Activated CD4-positive, alpha-beta T cell treated with anti-CD3 and anti-CD28 coated beads, Interleukin-2, amount 50 U/mL, for 24 hours (primary cell): Measurements from ENCODE around the gene SGMS1.
"Not testable (repeated sequence)": the region's sequence is repeated elsewhere in the genome, so short reads cannot be mapped to it uniquely, and the experiment has no call there.

ENCODE experiments used
- DNase-seq, 2 donors: peaks; one replicate each; pipeline ENCODE4 v3.0.0-alpha.2; 2020; ENCODE audit warnings: low read depth in 1 of 2, low spot score in 1 of 2

The SGMS1 gene

GRCh38 chr10:50623663-50624412, at the start of gene SGMS1:
Gene SGMS1 (minus strand): TSS chr10:50623956. CDS start chr10:50344114, 279,842 bp downstream.
- DNase-seq: peak; percentile 68 to 70

DNA sequence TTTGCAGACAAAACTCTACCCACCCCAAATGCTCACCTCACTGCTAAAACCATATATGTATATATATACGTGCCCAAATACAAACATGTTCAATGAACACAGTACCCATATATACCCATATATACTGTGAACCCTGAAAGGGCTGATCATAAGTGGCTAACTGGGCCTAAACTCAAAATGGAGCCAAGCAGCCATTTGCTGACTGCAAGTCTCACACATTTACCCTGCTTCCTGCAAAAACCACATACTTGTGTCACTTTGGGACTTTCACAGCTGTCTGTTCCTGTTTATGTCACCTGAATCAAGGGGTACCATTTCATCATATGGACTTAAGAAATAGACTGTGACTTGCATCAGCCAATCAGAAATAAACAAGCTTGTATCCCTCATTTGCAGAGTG, 48.4 kb upstream of the SGMS1 start:
- DNase-seq: not testable (repeated sequence)

GRCh38 chr10:50671645-50672044, 47.9 kb upstream of the SGMS1 start:
- DNase-seq: not testable (repeated sequence)

DNA sequence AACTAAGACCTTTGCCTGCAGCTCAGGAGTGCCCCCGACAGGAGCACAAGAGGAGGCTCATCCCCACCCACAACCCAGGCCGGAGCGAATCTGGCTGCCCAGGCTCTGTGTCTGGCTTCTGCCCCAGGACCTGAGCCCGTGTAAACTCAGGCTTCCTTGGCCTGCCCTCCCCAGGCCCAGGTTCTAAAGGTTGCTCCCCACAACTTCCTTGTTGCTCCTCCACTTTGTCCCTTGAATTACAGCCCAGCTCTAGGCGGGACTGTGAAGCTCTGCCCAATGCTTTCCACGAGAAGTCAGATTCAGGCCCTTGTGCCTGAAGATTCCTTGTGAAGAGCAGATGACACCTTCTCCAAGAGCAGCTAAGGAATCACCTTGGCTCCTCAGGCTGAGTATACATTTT, 46.2 kb upstream of the SGMS1 start:
- not testable (repeated sequence) for DNase-seq

GRCh38 chr10:50667353-50667752, 43.6 kb upstream of the SGMS1 start:
- not testable (repeated sequence) for DNase-seq

- DNase-seq: not testable (repeated sequence)
Measured at GRCh38 chr10:50662420-50662819, 38.7 kb upstream of the SGMS1 start.

DNA sequence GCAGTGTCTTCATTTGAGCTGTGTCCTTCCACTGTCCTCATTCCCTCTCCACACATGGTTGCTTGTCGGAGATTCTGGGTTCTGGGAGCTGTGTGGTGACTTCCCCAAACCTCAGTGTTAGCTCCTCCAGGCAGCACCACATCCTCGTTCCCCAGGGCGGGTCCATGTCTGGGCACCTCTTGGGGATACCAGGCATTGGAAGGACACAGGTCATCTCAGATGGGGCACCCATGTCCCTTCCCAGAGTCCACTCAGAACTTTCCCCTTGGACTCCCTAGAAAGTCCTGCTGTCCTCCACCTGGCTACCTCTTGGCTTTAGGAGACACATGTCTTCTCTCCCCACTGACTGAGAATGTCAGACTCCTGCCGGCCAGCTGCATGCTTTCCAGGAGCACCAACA, 37.8 kb upstream of the SGMS1 start:
- DNase-seq: not testable (repeated sequence)

- peak; percentile 17 to 26 for DNase-seq
Measured at GRCh38 chr10:50659865-50660730, 36.3 kb upstream of the SGMS1 start.

DNA sequence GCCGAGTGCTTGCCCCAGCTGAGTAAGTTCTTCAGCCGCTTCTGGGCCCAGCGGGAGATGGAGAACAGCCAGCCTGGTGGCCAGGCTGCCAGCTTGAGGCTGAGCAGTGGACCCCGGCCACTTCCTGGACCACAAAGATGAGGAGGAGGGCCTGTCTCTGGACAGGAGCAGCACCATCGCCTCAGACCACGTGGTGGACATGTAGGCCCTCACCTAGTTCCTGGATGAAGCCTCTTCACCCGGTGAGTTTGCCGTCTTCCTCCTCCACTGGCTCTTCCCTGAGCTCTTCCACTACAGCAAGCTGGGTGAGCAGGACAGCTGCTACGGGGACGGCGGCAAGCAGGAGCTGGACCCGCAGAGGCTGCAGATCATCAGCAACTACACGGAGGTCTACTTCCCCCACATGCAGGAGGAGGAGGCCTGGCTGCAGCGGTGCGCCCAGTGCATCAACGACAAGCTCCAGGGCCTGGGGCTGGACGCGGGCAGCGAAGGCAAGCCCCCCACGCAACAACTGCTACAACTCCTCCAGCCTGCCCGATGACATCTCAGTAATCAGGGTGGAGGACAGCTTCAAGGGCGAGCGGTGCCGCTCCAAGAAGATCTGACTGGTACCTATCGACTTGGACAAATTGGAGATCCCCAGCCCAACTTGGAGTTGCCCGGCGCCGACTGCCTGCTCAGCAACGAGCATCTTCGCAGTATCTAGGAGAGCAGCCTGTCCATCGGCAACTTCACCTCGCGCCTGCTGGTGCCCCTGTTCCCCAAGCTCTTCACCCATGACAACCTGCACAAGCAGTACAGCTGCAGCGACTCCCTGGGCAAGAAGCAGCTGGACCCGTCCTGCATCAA, 35.5 kb upstream of the SGMS1 start:
- DNase-seq: not testable (repeated sequence)

DNA sequence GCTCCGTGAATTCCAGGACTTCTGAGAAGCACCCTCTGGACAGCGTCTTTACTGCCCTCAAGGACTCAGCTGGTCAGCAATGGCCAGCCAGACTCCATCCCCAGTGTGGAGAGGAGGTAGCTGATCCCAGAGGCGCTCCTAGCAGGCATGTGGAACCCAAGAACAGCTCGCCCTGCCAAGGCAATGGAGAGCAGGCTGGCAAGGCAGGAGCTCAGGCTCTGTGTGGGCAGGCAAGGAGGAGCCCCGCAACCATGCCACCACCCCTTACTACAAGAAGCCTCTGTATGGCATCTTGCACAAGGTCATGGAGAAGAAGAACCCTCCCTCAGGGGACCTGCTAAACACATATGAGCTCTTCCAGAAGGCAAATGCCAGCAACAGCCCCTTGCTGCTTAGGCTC, 34.4 kb upstream of the SGMS1 start:
- no peak for DNase-seq

- no peak for DNase-seq
Measured at GRCh38 chr10:50653758-50654157, 30.0 kb upstream of the SGMS1 start.

DNA sequence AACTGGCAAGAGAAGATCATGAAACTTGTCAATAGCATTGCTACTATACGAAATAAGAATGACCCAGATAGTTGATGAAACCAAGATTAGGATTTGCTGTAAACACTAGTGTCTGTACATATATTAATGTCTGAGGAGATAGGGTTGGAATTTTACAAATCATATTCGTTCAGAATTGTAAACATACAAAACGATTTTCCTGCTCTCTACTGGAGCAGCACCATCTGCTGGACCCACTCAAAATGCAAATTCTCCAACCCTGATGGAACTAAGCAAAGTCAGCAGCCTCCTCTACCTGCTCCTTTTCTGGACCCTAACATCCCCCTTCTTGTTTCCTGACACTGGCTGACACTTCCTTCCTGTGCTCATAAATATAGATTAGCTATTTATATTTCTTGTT, 29.4 kb upstream of the SGMS1 start:
- no peak for DNase-seq

- DNase-seq: no peak
Measured at GRCh38 chr10:50651808-50652207, 28.1 kb upstream of the SGMS1 start.

DNA sequence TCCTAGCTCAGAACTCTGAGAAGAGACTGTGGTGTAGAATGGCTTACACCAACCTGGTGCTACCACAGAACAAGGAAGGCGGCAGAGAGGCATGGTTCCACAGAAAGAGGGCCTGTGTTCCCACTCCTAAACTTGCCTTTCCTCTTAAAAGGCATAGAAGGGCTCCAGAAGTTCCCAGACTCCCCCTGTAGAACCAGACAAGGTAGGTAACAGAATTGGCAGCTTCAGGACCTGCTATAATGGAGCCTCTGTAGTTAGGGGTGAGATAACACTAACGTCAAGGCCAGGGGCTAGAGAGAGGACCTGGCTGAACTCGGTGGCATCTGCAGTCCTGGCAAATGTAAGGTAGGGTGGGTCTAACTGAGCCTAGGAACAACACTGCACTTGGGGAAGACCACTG, 26.7 kb upstream of the SGMS1 start:
- no peak for DNase-seq

DNA sequence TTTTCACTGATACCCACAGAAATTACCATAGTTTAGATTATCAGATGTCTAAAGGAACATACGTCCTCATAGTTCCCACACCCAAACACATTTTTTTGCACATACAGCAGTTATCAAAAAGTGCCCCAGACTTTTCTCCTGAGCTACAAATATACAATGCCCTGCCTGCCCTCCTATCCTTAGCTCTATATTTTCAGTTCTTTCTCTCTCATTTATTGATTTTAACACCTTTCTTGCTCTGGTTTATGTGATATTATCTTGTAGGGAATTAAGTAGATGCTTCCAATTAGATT, 25.1 kb upstream of the SGMS1 start:
- DNase-seq: no peak

DNA sequence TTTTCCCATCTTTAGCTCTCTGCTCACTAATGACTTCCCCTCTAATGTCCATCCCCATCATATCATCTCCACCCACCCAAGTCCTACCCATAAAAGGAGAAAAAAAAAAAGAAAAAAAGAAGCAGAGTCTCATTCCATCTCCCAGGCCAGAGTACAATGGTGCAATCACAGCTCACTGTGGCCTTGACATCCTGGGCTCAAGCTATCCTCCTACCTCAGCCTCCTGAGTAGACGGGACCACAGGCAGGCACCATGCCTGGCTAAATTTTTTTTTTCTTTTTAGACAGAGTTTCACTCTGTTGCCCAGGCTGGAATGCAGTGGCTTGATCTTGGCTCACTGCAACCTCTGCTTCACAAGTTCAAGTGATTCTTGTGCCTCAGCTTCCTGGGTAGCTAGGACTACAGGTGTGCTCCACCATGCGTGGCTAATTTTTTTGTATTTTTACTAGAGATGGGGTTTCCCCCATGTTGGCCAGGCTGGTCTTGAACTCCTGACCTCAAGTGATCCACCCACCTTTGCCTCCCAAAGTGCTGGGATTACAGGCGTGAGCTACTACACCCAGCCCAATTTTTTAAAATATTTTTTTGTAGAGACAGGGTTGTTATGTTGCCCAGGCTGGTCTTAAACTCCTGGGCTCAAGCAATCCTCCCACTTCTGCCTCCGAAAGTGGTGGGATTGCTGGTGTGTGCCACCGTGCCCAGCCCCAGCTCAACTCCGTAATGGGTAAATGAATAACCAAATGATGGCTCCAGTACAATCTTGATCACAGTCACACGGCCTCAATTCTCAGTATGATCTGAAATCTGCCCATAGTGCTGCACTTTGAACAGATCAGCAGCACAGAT, 24.6 kb upstream of the SGMS1 start:
- DNase-seq: no peak

GRCh38 chr10:50647350-50647749, 23.6 kb upstream of the SGMS1 start:
- not testable (repeated sequence) for DNase-seq

DNA sequence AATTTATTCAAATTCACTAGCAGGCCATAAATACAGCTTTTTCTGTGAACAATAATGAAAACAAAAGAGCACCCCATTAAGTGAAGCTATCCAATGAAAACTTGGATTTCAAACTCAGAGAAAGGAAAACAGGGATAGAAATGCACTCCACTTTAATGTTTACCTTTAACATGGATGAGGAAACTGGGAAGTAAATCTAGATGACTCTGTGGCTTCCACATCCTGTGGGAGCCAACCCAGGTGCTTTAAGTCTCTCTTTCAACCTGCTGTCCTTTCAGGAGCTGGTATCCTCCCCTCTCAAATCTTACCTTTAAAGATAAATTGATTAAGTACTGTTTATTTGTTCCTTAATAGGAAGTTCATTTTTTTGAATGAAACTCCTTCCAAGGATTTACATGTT, 21.5 kb upstream of the SGMS1 start:
- DNase-seq: no peak

- no peak for DNase-seq
Measured at GRCh38 chr10:50641626-50642025, 17.9 kb upstream of the SGMS1 start.

DNA sequence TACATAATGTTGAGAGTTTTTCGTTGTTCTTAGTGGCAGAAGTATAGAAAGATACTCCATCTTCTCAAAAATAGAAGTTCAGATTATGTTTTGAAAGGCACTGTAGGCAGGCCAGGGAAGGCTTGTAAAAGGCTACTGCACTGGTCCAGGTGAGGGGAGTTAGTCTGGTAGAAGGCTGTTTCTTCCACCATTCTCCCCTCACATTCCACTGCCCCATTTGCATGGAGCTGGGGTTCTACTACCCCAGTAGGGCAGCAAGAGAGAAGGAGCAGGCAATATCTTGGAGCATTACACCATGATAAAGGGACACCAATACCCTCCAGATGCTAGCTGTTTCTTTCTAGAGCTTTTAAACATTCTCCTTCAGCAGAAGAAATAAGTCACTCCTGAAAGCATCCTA, 16.5 kb upstream of the SGMS1 start:
- DNase-seq: no peak
